GM20431 (cell line): ENCODE data around the gene KRT39.
"Not testable (repeated sequence)": the region's sequence is repeated elsewhere in the genome, so short reads cannot be mapped to it uniquely, and the experiment has no call there.

Source experiments
- in situ Hi-C: fragments of 300-500 bp; cut with MseI, MboI; formaldehyde crosslinking; loops from one replicate; pipeline ENCODE4 v1.15.0; 2020; ENCODE audit warnings: low sequenced_read_pairs; ENCODE audit not compliant: unreplicated experiment

Gene KRT39

DNA sequence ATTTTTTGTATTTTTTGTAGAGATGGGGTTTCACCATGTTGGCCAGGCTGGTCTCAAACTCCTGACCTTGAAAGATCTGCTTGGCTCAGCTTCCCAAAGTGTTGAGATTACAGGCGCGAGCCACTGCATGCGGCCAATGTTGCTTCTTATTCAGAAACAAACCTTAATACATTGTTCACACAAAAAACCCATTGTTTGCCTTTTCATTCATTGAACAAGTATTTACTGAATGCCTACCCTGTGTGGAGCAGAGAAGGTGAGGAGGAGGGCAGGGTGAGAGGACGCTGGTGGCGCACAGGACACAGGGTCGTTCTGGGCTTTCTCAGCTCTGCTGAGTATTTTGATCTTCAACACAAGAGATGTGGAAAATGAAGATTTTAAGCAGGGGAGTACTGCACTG, 21.3 kb downstream of the KRT39 start:
- in situ Hi-C loops: no loop called here

DNA sequence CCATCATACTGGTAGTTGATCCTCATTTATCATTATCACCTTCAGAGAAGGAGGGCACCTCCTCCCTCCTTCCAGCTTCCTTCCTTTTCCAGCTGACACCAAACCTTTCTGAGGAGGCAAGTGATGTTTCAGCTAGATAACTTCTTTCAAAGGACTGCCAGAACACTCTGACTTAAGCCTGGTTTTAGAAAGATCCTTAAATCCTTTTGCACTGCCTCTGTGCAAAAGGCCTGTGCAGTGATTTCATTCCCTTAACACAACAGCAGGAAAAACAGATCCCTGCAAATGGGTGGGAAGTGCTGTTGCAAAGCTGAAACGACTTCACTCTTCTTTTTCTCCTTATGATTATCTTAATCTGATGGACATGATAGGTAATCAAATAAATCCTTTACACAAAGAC, 22.2 kb downstream of the KRT39 start:
- in situ Hi-C loops: no loop called here

DNA sequence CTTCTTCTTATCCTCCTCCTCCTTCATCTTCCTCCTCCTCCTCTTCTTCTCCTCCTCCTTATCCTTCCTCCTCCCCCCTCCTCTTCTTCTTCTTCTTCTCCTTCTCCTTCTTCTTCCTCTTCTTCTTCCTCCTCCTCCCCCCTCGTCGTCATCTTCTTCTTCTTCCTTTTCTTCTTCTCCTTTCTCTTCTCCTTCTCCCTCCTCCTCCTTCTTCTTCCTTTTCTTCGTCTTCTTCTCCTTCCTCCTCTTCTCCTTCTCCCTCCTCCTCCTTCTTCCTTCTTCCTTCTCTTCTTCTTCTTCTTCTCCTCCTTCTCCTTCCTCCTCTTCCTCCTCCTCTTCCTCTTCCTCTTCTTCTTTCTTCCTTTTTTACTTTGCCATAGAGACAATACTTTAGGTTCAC, 24.2 kb downstream of the KRT39 start:
- in situ Hi-C loops: no loop called here

DNA sequence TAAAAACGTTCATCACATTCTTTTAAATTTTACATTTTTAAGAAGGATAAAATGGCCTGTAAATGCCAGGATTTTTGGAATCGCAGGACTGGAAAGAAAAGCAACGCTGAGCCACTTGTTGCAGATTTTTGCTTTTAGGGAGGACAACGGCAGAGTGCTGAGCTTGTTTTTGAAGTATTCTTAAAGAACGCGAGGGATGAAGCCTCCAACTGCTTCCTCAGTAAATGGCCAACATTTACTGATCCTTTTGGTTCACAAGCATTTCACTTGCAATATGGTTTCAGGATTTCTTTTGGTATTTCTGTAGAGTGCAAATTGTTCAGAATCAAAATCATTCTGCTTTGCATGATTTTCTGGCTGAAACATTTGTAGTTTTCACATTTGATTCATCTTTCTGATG, 26.5 kb downstream of the KRT39 start:
- in situ Hi-C loops: no loop called here

DNA sequence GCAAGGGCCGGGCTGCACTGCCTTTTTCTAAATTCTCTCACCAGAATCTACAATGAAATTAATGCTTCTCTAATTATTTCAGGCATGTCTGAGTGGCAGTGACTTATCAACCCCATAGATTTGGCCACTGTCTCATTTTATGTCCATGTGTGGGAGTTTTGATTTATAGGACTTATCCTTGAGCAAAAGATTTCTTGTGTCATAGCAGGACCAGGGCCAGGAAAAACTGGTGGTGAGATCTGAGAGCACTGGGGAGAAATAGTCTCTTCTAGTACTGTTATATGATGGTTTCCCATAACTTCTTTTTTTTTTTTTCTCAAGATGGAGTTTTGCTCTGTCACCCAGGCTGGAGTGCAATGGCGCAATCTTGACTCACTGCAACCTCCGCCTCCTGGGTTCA, 27.8 kb downstream of the KRT39 start:
- in situ Hi-C loops: no loop called here

DNA sequence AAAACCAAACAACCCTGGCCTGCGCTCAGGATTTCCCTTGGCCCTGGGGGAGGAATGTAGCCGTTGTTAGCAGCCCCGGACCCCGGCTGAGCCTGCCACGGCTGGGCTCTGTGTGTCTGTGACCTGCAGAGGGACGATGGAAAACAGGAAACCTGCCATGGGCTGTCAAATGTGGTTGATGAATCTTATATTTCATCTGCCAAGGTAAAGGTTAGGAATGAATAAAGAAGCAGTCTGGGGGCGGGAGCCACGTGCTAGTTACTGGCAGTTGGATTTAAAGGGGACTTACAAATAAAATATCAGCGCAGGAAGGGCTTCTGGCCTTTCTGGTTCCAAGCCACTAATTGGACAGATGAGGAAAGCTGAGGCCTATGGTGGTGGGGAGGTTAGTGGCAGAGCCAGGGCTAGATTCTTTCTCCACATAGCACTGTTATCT, 29.3 kb downstream of the KRT39 start, which contains the start of gene KRT23:
Gene KRT23 (minus strand): TSS at position 263 of the 436 bp plus-strand sequence. CDS start 1,043 bp downstream, outside the sequence.
- in situ Hi-C loops: no loop called here

DNA sequence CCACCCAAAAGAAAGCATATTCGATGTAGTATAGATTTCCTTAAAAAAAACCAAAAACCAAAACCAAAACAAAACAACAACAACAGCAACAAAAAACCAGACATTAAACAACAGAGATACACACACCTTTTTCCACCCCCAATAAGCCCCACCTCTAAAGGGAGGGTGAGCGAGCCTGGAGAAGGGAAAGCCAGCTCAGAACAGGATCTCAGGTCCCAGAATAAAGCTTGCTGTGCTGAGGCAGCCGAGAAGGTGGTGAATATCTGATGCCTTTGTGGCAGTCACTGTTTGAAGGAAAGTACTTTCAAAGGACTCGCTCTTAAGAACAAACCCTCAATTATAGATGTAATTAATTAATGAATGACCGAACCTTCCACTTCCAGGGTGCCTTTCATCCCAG, 29.8 kb downstream of the KRT39 start:
- in situ Hi-C loops: no loop called here

DNA sequence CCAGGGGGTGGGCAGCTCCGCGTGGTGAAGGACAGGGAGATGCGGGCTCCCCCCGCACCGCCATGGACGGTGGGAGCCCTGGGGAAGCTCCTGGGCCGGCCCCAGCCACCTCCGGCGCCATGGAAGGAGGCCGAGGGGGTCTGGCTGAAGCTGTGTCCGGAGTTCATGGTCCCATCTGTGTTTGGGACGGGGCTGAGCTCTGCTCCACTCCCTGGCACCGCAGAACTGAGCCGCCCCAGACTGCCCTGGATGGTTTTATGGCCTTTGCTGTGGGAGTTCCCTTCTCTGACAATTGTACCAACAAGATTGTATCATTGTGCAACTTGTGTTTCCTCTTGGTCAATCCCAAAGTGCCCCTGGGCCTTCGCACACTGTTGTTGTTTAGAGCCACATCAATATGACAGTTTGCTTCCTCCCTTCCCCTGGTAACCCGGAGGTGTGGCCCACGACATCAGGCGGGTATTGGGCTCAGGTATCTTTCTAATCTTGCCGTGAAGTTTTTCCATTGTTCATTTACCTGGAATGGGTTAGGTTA, 30.2 kb downstream of the KRT39 start:
- in situ Hi-C loops: no loop called here

DNA sequence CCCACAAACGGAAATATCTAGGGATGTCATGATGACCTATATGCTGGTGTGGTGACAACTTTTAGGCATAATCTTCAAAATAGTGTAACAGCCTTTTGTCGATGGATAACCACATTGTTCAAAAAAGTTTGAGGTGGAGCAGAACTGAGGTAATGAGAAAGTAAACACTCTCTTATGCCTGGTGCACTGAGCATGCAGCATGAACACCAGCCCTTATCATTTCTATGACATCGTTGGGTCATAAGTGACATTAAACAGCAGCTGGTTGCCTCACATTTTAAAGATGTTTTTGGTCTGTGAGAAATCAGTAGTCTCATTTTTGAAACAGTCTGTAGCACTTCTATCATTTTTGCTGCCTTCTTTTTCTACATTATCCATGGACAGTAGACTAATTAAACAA, 31.1 kb downstream of the KRT39 start:
- in situ Hi-C loops: no loop called here

DNA sequence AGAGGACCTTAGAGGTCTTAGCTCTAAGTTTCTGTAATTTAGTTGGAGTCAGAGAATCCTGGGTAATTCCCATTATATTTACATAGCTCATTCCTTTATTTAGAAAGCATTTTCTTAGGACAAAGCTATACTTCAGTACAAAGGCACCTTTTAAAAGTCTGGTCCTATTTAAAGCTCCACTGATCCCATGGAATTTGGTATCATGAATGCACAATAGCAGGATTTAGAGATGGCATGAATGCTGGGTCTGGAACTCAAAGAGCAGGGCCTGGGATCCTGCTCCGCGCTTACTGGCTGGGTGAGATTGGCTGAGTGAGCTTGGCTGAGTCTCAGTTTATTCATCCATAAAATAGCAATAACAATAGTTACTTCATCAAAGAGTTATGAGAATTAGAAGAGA, 34.1 kb downstream of the KRT39 start:
- in situ Hi-C loops: no loop called here

DNA sequence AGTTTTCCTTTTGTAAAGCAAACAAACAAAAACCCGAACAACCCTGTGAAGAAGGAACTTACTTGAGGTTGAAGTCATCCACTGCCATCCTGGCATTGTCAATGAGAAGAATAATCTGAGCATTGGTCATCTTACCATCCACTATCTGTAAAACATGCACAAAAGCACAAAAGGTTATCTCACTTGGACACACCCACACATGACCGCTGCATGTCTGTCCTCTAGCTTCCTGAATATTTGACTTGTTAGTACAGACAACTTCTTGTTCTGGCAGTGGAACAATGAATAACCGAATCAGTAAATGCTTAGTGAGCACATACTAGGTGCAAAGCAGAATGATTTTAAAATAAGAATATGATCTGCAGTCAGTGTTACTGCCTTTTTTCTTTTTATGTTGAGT, 35.4 kb downstream of the KRT39 start:
- in situ Hi-C loops: no loop called here

DNA sequence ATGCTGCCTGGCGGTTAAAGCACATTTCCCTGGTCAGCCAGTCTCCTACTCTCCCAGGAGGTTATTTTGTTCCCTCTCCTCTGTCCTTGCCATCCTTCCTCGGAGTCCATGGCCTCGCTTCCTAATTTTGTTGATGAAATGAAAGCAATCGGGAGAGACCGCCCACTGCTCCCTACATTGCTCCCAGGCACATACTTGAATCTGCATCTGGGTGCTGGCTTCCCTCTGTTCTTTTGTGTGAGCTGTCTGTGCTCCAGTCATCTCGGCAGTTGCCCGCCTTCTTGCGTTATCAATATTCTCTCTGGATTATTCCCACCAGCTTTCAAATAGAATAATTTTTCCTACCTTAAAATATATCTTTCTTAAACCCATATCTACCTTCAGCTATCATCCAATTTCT, 40.4 kb downstream of the KRT39 start:
- in situ Hi-C loops: no loop called here

DNA sequence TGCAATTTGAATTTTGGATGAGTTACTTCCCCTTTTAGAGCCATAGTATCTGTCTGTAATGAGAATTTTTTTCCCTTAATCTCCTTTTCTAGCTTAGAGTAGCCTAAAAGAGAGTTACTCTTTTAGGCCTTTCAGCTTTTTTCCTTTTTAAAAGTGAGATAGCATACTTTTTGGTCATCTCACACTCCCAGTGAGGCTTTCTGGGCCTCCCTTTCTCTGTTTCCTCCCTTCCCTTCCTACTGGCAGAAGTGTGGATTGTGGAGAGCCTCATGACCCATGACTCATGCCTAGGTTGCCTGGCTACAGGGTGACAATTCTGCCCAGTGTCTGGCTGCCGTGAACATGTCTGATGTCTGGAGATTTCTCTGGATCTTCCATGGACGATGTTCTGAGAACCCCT, 44.5 kb downstream of the KRT39 start:
- in situ Hi-C loops: no loop called here

DNA sequence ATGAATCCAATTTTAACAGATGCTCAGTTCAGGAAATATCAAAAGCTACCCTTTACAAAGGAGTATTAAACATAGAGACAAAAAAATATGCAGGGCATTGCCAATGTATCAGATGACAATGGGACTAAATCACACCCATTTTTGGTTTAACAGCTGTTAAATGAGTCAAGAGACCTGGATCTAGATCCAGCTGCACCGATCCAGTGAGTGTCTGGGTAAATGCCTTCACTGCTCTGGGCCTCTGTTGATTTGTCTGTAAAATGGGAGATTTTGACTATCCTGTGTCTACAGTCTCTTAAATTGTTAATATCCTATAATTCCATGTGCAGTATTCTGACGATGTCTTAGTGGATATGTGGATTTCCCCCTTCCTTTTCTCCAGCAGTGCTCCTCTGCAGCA, 45.7 kb downstream of the KRT39 start:
- in situ Hi-C loops: no loop called here

DNA sequence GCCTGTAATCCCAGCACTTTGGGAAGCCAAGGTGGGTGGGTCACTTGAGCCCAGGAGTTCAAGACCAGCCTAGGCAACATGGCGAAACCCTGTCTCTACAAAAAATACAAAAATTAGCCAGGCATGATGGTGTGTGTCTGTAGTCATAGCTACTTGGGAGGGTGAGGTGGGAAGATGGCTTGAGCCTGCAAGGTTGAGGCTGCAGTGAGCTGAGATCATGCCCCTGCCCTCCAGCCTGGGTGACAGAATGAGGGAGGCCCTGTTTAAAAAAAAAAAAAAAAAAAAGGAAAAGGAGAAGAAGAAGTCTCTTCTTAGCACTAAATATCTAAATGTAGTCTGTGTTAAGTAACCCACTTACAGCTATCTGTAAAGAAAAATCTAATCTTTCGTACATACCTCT, 49.6 kb downstream of the KRT39 start:
- in situ Hi-C loops: not testable (repeated sequence)

DNA sequence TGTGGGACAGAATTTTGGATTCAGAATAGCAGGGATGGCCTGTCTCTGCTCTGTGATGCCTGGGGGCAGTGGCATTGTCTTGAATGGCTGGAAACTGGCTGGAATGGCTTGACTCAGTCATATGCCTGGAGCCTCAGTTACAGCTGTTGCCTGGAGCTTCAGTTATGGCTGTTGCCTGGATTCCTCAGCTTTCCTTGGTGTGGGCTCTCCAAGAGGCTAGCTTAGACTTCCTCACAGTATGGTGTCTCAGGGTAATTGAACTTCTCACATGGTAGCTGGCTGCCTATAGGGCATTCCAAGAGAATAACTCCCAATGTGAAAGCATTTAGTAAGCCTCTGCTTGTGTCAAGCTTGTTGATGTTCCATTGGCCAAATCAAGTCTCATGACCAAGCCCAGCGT, 50.4 kb downstream of the KRT39 start:
- in situ Hi-C loops: no loop called here

DNA sequence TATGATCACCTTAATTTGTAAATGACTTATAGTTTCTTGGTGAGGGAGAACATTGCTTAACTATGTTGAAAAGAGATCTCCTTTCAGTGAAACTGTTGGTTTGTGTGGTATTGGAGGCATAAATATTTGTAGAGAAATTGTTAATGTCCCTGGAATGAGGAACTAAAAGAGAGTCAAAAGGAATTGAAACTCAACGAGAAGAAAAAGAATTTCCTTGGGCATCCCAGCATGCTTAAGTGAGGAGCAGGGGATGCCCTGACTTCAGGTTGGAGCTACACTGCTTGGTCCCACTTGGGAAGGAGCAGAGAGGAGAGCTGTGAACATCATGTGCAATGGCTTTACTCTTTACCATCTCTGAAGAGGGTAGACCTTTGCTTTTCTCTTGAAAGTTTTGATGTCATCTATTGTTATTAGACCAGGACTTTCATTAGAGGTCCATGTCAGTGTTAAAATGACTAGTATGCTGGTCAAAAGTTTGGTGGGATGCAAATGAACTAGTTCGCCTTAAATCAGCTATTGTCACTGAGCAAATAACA, 51.0 kb downstream of the KRT39 start:
- in situ Hi-C loops: no loop called here

DNA sequence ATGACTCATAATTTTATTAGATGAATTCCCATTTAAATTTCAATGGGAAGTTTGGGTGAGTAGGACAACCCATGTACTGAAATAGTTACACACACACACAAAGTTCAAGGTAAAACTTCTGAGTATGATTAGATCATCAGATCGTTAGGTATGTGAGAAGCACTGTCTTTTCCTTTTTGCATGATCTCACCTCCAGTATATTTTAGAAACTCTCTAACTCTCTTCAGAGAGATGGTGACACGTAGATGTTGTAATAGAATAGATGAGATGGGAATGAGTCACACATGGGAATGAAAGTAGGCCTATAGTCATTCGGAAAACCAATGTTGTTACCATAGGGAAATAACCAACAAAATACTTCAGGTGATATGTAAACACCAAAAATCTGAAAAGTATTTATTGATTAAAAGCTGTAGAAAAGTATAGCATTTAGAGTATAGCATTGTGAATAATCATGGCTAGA, 51.5 kb downstream of the KRT39 start:
- in situ Hi-C loops: no loop called here

DNA sequence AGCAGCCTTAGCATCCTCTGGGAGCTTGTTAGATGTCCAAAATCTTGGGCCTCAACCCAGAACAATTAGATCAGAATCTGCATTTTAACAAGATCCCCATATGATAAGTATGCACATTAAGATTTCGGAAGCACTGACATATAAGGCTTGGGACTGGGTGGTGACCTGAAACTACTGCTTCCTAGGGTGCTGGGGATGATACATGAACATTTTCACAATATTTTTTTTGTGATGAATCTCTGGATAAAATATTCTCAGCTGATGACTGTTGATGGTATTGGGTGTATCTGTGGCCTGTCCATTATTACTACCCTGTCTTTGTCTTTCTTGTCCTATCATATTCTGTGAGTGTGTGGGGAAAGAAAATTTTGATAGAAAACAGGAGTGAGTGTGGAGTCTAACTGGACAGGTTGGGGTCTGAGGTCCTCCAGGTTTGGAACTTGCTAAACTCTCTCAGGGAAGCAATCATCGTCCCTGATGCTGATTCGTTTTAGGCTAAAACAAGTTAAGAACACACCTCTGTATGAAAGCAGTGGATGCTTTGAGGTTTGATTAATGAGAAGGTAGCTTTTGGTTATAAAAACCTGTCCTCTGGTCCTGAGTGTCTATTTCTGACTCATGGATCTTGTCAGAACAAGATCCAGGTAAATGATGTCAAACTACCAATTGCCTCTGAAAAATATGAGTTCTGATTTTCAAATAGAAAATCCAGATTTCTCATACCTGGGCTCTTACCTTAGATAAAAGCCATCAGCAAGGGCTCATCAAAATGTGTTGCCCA, 52.5 kb downstream of the KRT39 start:
- in situ Hi-C loops: no loop called here

DNA sequence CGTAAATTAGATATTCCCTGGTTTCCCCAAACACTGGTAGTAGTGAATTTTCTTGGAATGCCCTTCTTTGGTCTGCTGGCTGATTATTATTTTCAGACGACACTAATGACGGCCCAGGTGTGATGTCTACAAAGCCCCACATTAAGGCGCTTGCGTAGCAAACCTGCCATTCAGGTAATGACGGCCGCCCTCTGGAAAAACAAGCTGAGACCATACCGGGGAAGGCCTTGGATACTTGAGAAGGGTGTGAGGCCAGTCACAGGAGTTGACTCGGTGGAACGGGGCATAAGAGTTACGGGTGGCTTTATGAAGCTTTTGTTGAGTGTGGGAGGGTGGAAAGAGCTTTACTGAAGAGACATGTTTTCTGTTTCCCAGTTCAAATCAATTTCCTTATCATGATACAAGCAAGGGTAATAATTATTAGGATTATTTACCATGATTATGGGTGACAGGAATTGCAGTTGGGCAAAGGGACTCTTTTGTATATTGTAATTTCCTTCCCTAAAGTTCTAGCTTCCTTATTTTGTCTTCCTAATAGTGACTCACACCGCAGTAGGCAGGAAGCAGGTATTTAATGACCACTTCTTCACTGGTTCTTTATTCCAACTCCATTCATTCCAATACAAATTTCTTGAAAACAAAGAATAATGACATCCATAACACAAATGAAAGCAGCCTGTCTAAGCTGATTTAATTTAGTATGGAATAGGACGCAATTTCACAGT, 54.1 kb downstream of the KRT39 start:
- in situ Hi-C loops: no loop called here

DNA sequence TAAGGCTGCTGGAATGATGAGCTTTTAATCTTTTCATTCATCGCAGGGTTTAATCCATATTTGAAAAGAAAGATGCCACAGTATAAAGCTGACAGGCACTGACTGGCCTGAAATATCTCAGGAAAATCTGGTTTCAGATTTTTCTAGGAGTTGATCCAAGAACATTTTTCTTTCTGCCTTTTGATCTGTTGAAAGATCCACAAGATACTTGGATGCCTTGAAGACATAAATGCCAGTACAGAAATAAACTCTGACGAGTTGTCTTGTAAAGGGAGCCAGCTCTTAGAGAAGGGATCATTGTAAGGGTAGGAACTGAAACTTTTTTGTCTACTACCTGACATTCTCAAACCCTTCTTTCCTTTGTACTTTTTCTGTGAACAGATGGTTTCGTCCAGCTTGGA, 56.3 kb downstream of the KRT39 start:
- in situ Hi-C loops: no loop called here
